NCI-H1436 (cell line): Measurements from ENCODE around the gene BABAM2.
"Not testable (repeated sequence)": the region's sequence is repeated elsewhere in the genome, so short reads cannot be mapped to it uniquely, and the experiment has no call there.

Experiments
- DNase-seq: peaks from one replicate; lab custom pipeline; 2025; lab: John Stamatoyannopoulos, UW

BABAM2 gene

GRCh38 chr2:27878825-27879224 is 11.7 kb upstream of the BABAM2 start:
- DNase-seq = no peak

DNA sequence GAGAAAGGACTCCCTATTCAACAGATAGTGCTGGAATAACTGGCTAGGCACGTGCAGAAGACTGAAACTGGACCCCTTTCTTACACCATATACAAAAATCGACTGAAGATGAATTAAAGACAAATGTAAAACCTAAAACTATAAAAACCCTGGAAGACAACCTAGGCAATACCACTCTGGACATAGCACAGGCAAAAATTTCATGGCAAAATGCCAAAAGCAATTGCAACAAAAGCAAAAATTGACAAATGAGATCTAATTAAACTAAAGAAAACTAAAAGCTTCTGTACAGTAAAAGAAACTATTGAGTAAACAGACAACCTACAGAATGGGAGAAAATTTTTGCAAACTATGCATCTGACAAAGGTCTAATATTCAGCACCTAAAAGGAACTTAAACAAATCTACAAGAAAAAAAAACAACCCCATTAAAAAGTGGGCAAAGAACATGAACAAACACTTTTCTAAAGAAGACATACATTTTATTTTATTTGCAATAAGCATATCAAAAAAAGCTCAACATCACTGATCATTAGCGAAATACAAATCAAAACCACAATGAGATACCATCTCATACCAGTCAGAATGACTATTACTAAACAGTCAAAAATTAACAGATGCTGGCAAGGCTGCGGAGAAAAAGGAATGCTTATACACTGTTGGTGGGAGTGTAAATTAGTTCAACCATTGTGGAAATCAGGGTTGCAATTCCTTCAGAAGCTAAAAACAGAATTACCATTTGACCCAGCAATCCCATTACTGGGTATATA is 8.5 kb upstream of the BABAM2 start:
- not testable (repeated sequence) for DNase-seq

- DNase-seq = not testable (repeated sequence)
Measured at GRCh38 chr2:27882584-27882922, 8.0 kb upstream of the BABAM2 start.

DNA sequence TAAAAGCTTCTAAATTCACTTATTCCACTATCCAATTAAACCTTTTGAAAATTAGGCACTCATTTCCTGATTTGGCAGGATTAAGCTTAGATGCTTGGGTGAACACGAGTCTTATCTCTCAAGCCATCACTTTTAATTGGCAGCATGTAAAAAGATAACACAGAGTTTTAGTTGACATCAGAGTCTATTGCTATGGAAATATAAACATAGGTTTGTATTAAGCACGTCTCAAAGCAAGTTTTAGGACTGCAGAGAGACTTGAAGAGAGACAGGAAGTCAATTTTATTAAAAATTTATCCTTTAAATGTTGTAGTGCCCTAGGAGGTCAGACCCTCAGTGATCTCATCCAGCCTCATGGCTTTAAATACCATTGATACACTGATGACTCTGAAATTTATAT is 5.9 kb upstream of the BABAM2 start:
- DNase-seq = no peak

DNA sequence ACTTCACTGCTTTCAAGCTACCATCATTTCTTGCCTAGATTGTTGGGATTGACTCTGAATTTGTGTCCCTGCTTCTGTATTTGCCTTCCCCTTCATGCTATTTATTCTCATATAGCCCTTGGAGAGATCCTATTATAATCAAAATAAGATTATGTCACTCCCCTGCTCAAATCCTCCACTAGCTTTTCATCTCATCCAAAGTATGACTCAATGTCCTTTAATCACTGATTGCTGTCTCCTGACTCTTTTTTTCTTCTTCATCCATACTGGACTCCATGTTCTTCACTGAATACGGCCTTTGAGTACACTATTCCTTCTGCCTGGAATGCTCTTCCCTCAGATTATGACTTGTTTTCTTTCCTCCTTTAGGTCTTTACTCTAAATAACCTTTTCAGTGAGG is 5.3 kb upstream of the BABAM2 start:
- no peak for DNase-seq

GRCh38 chr2:27885661-27886060 is 4.9 kb upstream of the BABAM2 start:
- no peak for DNase-seq

DNA sequence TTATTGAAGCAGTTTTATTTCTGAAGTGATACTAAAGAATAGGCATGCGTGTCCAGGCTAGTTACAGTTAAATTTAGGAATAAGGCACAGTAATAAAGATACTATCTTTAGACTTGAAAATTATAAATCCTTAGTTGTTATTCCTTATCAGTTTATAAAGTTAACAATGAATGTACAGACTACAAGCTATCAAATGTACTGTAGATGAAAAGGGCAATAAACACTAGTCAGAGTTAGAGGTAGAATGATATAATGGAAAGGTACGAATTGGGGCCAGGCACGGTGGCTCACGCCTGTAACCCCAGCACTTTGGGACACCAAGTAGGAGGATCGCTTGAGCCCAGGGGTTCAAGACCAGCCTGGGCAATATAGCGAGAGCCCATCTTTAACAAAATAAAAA is 4.2 kb upstream of the BABAM2 start:
- DNase-seq = no peak

GRCh38 chr2:27887111-27887510 is 3.4 kb upstream of the BABAM2 start:
- no peak for DNase-seq

DNA sequence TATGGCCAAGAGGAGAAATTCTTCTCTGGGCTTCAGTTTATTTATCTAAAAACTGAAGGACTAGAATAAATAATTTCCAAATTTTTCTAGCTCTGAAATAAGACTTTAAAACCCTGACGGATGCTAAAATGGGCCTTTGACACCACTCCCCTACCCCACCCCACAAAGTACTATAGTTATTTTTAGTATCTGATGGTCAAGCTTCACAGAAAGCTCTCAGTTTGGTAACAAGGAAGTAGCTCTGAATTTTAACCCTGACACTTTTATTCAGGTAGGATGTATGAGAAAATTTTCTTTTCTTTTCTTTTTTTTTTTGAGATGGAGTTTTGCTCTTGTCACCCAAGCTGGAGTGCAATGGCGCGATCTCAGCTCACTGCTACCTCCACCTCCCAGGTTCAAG is 2.7 kb upstream of the BABAM2 start:
- DNase-seq = no peak

- DNase-seq = no peak
Measured at GRCh38 chr2:27888790-27889189, 1.7 kb upstream of the BABAM2 start.

DNA sequence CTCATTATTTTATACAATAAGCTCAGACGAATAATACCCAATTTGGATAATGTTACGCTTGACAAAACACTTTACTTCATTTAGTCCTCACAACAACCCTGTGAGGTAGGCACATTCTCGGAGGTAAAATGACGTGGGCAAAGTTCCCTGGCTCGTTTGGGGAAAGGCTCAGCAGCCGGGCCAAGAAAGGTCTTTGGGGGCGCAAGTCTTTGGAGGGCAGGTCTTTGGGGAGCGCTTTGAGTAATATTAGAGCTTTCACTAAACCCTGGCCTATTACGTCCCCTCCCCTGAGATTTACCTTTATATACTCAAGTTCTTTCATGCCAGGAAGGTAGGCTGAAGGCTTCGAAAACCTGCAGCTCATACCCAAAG is 769 bp upstream of the BABAM2 start:
- peak; percentile 28 for DNase-seq

GRCh38 chr2:27890924-27891672 is 569 bp downstream of the BABAM2 start:
- peak; percentile 74 for DNase-seq

DNA sequence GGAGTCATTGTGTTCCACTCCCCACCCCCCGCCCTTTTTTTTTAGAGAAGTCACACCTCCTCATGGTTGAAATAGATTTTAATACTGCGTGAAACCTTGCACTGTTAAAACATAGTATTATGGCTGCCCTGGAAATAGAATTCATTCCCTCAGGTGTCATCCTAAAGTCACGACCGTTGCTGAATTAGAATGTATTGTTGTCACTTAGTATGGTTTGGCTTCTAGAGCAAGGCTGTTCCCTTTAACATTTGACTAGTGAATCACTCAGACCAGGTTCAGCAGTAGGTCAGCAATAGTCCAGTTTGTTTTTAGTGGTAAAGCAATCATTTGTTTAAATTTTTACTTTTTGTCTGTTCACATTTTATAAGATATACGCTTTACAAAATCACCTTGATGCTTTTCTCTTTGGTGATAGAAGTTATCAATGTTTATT is 1.2 kb downstream of the BABAM2 start:
- DNase-seq = no peak

DNA sequence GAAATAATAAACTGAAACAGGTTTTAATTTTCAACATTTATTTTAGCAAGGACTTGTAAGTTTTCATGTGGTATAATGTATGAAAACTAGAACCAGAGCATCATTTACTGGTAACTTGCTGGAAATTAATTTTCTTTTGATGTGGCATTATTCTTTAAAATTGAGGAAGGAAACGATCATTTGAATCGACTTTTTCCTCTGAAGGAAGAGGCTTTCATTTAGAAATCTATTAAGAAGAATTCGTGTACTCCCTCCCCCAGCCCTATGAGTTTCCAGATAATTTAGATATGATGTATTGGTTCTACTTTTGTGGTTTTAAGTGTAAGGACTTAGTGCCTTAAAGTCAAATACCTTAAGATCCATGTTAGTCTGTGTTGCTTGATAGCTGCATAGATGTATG is 2.5 kb downstream of the BABAM2 start:
- no peak for DNase-seq

GRCh38 chr2:27897717-27898116 is 7.2 kb downstream of the BABAM2 start:
- DNase-seq = no peak

GRCh38 chr2:27901234-27901633 is 10.7 kb downstream of the BABAM2 start:
- no peak for DNase-seq

DNA sequence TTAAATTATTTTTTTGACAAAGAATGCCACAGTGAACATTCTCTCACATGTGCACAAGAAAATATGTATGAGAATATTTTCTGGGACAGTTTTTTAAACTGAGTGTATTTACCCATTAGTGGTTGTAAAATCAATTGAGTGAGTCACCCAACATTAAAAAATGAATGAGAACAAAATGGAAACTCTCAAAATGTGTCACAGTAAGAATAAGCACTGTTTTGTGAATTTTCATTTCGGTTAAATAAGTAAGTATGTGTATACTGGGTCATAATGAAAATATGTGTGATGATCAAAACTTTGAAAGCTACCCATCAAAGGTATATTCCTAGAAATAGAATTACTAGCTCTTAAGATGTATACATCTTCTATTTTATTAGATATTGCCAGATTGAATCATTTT is 11.6 kb downstream of the BABAM2 start:
- no peak for DNase-seq

- no peak for DNase-seq
Measured at GRCh38 chr2:27903018-27903417, 12.5 kb downstream of the BABAM2 start.

DNA sequence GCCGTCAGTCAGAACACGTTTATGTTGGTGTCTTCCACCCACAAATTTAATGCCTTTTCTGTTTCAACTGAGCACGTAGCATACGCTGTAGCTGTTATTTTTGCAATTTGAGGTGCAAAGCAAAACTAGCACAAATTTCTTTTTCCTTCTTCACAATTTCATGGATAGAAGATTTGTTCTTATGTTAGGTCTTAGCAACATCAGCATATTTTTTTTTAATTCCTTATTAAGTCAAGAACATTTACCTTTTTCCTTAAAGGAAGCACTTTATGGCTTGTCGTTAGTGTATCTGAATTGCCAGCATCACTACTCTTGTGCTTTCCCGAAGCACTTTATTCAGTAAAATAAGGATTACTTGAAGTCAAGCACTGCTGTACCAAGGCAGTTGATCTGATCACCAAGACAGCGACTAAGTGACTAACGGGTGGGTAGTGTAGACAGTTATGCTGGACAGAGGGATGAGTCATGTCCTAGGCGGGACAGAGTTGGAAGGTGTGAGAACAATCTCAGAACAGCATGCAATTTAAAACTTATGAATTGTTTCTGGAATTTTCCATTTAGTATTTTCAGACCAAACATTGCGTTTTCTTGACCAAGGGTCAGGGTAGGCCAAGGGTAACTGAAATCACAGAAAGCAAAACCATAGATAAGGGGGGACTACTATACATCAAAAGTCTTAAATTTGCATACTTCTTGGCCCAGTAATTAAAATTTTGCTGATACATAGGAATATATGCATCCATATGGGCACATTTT is 13.3 kb downstream of the BABAM2 start:
- no peak for DNase-seq

DNA sequence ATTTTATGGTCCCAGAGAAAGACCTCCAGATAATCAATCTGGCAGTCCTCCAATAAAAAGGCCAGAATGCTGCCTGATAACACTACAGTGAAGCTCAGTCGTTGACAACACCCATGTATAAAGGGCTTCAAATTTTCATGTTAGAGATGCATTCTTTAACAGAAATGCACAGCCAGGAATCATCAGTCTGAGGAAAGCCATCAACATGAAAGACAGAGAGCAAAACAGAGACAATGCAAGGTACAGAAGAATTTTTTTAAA is 13.8 kb downstream of the BABAM2 start:
- no peak for DNase-seq

DNA sequence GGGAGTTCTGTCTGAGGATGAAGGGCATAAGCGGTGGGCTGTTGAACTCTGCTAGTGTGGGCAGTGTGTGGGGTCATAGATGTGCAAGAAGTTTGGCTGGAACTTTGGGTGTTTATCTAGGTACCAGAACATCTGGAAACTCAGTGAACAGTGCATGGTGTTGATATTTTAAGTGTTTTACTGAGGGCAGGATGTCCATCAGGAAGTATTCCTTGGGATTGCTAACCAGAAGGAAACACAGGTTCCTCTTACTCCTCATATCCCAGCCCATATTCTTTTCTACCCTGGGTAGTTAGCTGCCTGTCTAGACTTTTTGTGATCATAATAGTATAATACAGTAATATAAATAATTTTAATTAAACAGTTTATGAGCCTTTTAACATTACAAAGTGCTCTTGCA is 15.5 kb downstream of the BABAM2 start:
- DNase-seq = no peak

DNA sequence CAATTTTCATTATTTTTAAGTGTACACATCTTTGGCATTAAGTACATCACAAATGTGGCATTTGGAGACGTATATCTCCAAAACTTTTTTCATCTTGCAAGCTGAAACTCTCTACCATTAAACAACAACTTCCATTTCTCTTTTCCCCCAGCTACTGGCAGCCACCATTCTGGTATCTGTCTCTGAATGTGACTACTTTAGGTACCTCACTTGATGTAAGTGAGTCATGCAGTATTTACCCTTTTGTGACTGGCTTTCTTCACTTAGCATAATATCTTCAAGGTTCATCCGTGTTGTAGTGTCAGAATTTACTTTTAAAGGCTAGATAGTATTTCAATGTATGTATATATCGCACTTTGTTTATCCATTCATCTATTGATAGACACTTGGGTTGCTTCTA is 17.0 kb downstream of the BABAM2 start:
- DNase-seq = no peak

DNA sequence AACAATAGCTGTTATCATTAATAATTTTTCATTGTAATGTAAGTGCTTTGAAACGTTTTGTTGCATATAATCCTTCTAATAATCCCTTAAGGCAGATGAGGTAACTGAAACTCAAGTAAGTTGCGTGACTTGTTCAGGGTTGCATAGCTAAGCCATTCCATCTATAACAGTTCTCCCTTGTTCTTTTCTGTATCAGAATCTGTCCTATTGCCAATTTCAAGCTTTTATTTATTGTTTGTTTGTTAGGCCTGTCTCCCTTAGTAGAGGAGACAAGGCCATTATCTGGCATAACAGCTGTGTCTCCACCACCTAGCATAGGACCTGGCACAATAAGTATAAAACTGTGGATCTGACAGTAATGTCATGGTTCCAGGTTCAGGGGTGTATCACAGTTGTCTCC is 19.4 kb downstream of the BABAM2 start:
- DNase-seq = no peak
